Right lung (tissue), 5 donors: ENCODE measurements around the gene TFR2. TPM values are rescaled to one million over a fixed set of nuclear protein-coding genes. Genes with fewer than 3 reads are reported as not detected.

Experiments used
- DNase-seq, 2 donors: peaks; one replicate each; pipeline ENCODE4 v3.0.0-alpha.2; 2013
- polyA plus RNA-seq, 5 donors: library from polyadenylated mRNA; unstranded; fragments of 120-200 nt; gene quantifications; one replicate each; pipeline versions ENCODE4 v1.2.1 to v1.2.3, GENCODE V29; 2013; ENCODE audit warnings: inconsistent platforms in 1 of 5, low replicate concordance in 1 of 5; ENCODE audit not compliant: insufficient read length in 5 of 5, insufficient read depth in 1 of 5

The TFR2 gene
- polyA plus RNA-seq, 5 donors: 1.1 to 4.6 (median 1.6) TPM

DNA sequence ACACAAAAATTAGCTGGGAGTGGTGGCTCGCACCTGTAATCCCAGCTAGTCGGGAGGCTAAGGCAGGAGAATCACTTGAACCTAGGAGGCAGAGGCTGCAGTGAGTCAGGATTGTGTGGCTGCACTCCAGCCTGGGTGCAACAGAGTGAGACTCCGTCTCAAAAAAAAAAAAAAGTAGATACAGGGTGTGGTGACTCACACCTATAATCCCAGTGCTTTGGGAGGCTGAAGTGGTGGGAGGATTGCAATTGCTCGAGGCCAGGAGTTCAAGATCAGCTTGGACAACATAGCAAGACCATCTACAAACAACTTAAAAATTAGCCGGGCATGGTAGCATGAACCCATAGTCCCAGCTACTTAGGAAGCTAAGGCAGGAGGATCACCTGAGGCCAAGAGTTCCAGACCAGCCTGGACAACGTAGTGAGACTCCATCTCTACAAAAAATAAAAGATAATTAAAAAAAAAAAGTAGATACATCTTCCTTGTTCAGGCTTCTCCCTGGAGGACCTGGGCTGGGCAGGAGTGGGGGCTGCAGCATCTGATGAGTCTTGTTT lies 27.0 kb downstream of the TFR2 start:
- DNase-seq: no peak

GRCh38 chr7:100613412-100614175 lies 27.8 kb downstream of the TFR2 start:
- DNase-seq: no peak

- no peak for DNase-seq
Measured at GRCh38 chr7:100612730-100613390, 28.5 kb downstream of the TFR2 start.

DNA sequence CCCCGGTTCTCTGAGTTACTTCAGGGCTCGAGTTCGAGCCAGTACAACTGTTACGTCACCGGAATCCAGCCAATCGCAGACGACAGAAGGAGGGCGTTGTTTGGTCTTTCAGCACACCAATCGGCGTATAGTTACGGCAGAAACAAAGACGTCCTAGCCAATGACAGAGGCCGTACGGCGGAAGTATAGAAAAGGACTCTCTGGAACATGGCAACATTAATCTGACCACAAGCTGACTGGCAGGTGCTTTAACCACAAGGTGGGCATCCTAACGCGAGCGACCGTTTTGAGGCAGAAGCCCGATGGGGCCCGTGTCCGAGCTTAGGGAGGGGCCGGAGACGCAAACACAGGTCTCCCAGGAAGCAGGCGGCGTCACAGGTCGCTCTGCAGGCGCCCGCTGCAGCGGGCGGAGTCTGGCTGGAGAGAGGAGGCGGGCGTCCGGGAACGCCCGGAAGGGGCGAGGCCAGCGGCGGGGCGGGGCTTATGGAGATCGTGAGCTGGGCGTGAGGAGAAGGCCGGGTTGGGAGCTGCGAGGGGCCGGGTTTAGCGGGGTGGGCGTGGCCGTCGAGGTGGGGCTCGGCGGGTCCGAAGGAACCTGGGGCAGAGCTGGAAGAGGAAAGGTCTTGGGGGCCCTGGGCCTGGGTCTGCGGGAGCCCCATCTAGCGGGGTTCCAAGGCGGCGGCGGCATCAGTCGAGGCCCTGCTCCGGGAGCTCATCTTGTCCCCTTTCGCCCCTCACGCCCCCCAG lies 29.2 kb downstream of the TFR2 start, which contains the start of gene MOSPD3:
Gene MOSPD3, plus strand, starts transcription at position 558 of the 747 bp plus-strand sequence. CDS start 252 bp downstream, outside the sequence.
- DNase-seq: peak; percentile 99

DNA sequence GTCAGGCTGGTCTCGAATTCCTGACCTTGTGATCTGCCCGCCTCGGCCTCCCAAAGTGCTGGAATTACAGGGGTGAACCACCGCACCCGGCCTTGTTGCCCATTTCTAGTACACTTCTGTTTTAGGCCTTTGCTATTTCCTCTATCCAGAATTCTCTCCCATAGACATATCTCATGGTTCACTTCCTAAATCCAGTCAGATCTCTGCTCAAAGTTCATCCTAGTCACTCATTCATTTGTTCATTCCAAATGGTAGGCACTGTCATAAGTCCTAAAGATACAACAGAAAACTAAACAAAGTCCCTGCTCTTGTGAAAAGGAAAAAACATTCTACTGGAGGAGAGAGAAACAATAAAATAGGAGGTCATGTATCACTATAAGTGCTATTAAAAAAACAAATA lies 31.4 kb downstream of the TFR2 start:
- DNase-seq: no peak

GRCh38 chr7:100607111-100607510 lies 34.2 kb downstream of the TFR2 start:
- no peak for DNase-seq

DNA sequence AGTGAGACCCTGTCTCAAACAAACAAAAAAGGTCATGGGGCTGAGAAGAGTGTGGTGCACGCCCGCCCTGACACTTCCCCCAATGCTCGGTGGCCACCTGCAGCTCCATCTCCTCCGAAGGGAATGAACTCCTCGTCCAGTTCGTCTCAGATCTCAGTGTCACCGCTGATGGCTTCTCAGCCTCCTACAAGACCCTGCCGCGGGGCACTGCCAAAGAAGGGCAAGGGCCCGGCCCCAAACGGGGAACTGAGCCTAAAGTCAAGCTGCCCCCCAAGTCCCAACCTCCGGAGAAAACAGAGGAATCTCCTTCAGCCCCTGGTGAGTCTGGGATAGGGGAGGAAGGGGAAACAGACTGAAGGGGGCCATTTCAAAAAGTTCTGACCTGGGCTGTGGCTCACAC lies 35.0 kb downstream of the TFR2 start:
- DNase-seq: no peak

DNA sequence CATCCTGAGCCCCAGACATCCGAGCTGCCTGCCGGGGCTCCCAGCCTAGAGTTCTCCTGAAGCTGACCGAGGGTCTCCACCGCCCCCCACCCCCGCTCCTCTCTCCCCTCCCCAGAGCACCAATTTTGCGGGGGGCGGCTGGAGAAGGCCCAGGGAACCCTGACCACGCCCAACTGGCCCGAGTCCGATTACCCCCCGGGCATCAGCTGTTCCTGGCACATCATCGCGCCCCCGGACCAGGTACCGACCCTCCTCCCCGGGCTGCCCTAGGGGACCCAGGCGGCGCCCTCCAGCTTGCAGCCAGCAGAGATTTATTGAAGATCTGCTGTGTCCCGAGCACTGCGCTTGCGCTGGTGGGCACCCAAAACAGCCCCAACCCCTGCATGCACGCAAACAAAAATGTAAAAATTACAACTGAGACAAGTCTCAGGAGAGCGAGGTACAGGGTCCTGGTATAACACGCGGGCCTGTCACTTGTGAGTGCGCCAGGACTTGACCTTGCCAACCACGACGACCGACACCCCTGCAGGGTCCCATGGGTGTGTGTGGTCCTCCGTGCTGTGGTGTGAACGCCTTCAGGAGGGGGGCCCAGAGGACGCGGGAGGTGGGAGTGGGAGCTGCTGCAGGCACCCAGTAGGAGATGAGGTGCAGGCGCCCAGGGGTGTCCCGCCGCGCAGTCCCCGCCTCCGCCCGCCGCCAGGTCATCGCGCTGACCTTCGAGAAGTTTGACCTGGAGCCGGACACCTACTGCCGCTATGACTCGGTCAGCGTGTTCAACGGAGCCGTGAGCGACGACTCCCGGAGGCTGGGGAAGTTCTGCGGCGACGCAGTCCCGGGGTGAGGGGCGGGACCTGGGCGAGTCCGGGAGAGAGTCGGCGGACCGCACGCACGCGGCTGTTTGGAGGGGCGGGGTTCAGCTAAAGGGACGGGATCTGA lies 36.1 kb downstream of the TFR2 start:
- DNase-seq: no peak

DNA sequence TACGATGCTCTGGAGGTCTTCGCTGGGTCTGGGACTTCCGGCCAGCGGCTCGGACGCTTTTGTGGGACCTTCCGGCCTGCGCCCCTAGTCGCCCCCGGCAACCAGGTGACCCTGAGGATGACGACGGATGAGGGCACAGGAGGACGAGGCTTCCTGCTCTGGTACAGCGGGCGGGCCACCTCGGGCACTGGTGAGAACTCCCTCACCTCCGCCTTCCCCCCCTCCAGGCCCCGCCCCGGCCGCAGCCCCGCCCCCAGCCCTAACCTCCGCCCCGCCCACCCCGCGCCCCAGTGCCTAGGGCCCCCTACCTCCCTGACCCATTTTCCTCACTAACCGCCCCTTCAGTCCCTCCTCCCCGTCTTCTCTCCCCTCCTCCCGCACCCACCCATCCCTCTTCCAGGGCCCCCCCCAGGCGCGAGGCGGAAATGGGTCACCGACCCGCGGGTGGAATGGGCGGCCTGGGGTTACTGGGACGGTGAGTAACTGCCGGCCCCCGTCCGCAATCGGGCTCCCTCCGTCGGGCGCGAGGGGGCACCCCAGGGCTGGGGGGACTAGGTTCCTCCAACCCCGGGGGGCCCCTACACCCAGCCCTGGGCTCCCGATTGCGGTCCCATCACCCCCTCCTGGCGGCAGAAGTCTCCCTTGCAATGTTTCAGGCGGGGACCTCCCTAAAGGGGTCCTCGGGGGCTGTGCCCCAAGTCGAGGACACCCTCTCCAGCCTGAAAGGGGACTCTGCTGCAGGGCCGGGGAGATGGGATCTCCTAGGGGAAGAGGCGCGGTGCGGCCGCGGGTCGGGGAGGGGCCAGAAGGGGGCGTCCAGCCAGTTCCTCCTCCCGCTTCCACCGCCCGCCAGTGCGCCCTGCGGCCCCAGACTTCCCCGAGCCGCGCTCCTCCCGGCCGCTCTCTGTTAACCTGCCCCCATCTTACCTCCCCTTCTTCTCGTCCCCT lies 37.0 kb downstream of the TFR2 start:
- no peak for DNase-seq

- no peak for DNase-seq
Measured at GRCh38 chr7:100603726-100604027, 37.7 kb downstream of the TFR2 start.

GRCh38 chr7:100602889-100603725 lies 38.2 kb downstream of the TFR2 start:
- peak in 1 of 2 donors; percentile 80 for DNase-seq

DNA sequence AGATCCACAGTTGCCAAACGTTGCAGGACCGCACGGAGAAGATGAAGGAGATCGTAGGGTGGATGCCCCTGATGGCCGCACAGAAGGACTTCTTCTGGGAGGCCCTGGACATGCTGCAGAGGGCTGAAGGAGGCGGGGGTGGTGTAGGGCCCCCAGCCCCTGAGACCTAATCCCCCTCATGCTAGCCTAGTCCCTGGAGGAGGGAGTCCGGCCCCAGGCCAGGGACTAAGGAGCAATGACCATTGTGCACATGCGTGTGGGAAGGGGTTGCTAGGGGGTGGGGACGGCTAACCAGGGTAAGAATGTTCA lies 40.7 kb downstream of the TFR2 start:
- no peak for DNase-seq

DNA sequence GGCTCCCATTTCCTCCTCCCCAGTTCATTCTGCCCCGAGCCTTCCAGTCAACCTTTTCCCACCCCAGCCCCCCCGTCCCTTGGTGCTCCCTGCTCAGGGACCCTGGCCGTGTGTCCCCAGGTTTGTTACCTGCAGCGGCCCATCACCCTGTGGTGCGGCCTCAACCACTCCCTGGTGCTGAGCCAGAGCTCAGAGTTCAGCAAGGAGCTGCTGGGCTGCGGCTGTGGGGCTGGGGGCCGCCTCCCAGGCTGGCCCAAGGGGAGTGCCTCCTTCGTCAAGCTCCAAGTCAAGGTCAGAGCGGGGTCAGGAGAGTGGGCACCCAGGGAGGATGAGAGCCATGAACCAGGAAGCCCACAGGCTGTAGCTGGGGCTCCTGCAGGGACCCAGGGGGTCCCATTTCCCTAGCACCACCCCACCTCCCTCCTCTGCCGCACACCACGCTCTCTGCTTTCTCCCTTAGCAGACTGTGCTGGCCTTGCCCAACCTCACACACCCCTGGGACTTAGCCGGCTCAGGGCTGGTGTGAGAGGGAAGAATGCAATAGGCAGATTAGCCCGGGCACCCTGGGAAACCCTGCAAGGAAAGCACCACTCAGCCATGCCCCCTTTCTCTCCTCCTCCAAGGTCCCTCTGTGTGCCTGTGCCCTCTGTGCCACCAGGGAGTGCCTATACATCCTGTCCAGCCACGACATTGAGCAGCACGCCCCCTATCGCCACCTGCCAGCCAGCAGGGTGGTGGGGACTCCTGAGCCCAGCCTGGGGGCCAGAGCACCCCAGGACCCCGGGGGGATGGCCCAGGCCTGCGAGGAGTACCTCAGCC lies 41.2 kb downstream of the TFR2 start:
- no peak for DNase-seq

- DNase-seq: no peak
Measured at GRCh38 chr7:100598425-100598824, 42.9 kb downstream of the TFR2 start.

GRCh38 chr7:100595188-100595587 lies 46.2 kb downstream of the TFR2 start:
- no peak for DNase-seq

DNA sequence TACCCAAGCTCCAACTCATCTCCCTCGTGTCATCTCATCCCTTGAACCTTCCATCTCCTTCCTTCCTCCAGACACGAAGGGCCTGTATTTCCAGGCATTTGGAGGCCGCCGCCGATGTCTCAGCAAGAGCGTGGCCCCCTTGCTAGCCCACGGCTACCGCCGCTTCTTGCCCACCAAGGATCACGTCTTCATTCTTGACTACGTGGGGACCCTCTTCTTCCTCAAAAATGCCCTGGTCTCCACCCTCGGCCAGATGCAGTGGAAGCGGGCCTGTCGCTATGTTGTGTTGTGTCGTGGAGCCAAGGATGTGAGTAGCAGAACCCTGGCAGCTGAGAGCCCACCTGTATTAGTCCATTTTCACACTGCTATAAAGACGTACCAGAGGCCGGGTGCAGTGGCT lies 49.8 kb downstream of the TFR2 start:
- no peak for DNase-seq

- DNase-seq: no peak
Measured at GRCh38 chr7:100590077-100590737, 51.1 kb downstream of the TFR2 start.
